ENCODE measurements around the gene IFI27.

Gene IFI27

GRCh38 chr14:94113908-94114588, 3.5 kb downstream of the IFI27 start:
- no peak overlapping the region for H3K4me3 ChIP-seq (ENCODE audit: low read depth, low read length)
- no peak for TF ChIP-seq CTCF (IDR thresholded peaks at IDR 0.05; ENCODE audit: low read depth, low read length)

GRCh38 chr14:94114589-94115057, 4.1 kb downstream of the IFI27 start:
- no peak overlapping the region for H3K4me3 ChIP-seq (ENCODE audit: low read depth, low read length)
- TF ChIP-seq CTCF (IDR thresholded peaks at IDR 0.05; ENCODE audit: low read depth, low read length), result no peak

GRCh38 chr14:94115058-94115591, 4.6 kb downstream of the IFI27 start:
- no peak for TF ChIP-seq CTCF (IDR thresholded peaks at IDR 0.05; ENCODE audit: low read depth, low read length)
- no peak overlapping the region for H3K4me3 ChIP-seq (ENCODE audit: low read depth, low read length)

- no peak for TF ChIP-seq CTCF (IDR thresholded peaks at IDR 0.05; ENCODE audit: low read depth, low read length)
- no peak overlapping the region for H3K4me3 ChIP-seq (ENCODE audit: low read depth, low read length)
Observed at GRCh38 chr14:94115631-94116030, 5.1 kb downstream of the IFI27 start.

- H3K4me3 ChIP-seq (ENCODE audit: low read depth, low read length), result no peak overlapping the region
- no peak for TF ChIP-seq CTCF (IDR thresholded peaks at IDR 0.05; ENCODE audit: low read depth, low read length)
Observed at GRCh38 chr14:94116701-94117100, 6.2 kb downstream of the IFI27 start.

- no peak overlapping the region for H3K4me3 ChIP-seq (ENCODE audit: low read depth, low read length)
- no peak for TF ChIP-seq CTCF (IDR thresholded peaks at IDR 0.05; ENCODE audit: low read depth, low read length)
Observed at GRCh38 chr14:94117856-94118255, 7.3 kb downstream of the IFI27 start.

GRCh38 chr14:94119071-94119470, 8.5 kb downstream of the IFI27 start:
- TF ChIP-seq CTCF (IDR thresholded peaks at IDR 0.05; ENCODE audit: low read depth, low read length), result no peak
- H3K4me3 ChIP-seq (ENCODE audit: low read depth, low read length), result no peak overlapping the region

Measured in WI38 (cell line).